ENCODE data around the gene FANCC.

The FANCC gene

DNA sequence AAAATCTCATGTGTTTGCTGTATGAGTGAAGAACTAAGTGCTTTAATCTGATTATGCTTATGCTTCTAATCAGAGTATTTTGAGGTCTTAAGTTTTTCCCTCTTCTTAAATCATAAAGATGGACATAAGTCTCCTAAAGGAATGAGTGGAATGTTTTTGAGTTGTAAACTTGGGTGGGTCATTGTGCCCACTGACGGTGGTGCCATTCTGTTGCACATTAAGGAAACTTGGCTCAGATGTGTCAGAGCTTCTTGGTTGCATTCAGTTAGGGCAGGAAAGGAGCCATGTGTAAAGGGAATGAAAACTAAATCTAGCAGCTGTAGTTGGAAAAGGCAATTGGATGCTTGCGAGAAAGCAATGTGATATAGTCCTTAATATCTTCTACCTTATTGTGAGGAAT, 256.6 kb downstream of the FANCC start:
- Histone ChIP-seq H3K4me3 (ENCODE audit: low read length) (no peak overlapping the region), H3K9me3 (ENCODE audit: control insufficient read depth, insufficient read depth, low read length) (peaks cover 1% of the 10 kb centered on the region; the same call in 1 of the 2 replicates), H3K27me3 (ENCODE audit: control insufficient read depth, insufficient read depth, low read length) (no peaks in the 10 kb centered on the region), H3K4me1 (ENCODE audit: control insufficient read depth, insufficient read depth, low read length) (peaks cover 3% of the 10 kb centered on the region), H3K27ac (ENCODE audit: low read length) (no peak overlapping the region), H3K36me3 (ENCODE audit: control insufficient read depth, insufficient read depth, low read length) (no peaks in the 10 kb centered on the region)
- no CpG with 5 or more reads among the region's 2 CpGs for WGBS (ENCODE audit: insufficient coverage, insufficient read length)
- DNase-seq (ENCODE audit: low read depth, low spot score) = no peak

DNA sequence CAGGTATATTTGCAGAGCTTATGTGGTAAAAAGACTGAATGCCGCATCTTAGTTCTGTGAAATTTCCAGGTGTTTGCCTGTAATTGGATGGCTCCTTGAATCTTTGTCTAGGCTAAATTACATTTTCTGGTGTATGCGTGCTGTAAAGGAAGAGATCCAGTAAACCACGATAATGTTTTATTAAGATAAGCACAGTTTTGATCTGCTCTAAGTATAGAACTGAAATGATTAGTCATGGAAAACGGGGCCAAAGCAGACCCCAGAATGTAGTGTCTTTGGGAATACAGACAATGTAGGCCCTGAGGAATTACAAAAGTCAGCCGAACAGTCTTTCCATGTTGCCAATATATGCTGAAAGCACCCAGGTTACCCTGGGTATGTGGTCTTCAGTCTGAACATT, 257.3 kb downstream of the FANCC start:
- no peak for DNase-seq (ENCODE audit: low read depth, low spot score)
- Histone ChIP-seq H3K4me1 (ENCODE audit: control insufficient read depth, insufficient read depth, low read length) (peaks cover 3% of the 10 kb centered on the region), H3K27ac (ENCODE audit: low read length) (no peak overlapping the region), H3K27me3 (ENCODE audit: control insufficient read depth, insufficient read depth, low read length) (no peaks in the 10 kb centered on the region), H3K36me3 (ENCODE audit: control insufficient read depth, insufficient read depth, low read length) (no peaks in the 10 kb centered on the region), H3K4me3 (ENCODE audit: low read length) (no peak overlapping the region), H3K9me3 (ENCODE audit: control insufficient read depth, insufficient read depth, low read length) (peaks cover 1% of the 10 kb centered on the region; the same call in 1 of the 2 replicates)
- WGBS (ENCODE audit: insufficient coverage, insufficient read length) = no CpG with 5 or more reads among the region's 5 CpGs

DNA sequence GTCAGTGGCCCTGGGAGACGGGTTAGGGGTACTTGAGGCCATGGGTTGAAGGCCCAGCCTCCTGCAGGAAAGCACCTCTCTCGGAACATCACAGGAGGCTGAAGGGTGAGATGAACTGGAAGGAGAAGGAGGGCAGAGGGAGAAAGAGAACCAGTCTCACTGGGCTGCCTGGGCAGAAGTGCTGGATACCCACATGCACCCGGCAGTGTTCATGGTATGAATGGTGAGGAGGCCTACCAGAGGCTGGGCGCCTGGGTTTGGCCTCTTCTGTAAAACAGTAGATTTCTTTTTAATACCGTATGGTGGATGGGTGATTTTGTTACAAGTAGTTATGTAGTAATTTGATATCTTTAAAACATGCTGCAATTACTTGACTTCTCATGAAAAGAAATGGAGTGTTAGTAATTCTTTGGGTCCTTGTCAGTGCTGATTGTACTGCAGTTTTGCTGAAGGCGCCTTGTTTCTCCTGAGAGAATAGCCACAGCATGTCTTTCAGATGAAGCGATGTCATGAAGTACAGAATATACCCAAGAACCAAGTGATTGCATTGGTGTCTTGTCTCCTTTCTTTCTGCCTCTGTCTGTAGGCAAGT, 258.6 kb downstream of the FANCC start:
- H3K27me3 ChIP-seq (ENCODE audit: control insufficient read depth, insufficient read depth, low read length) = no peaks in the 10 kb centered on the region
- no peak overlapping the region for H3K4me3 ChIP-seq (ENCODE audit: low read length)
- WGBS (ENCODE audit: insufficient coverage, insufficient read length) = no CpG with 5 or more reads among the region's 7 CpGs
- H3K27ac ChIP-seq (ENCODE audit: low read length) = no peak overlapping the region
- no peak for DNase-seq (ENCODE audit: low read depth, low spot score)
- H3K4me1 ChIP-seq (ENCODE audit: control insufficient read depth, insufficient read depth, low read length) = peaks cover 3% of the 10 kb centered on the region
- peaks cover 1% of the 10 kb centered on the region; the same call in 1 of the 2 replicates for H3K9me3 ChIP-seq (ENCODE audit: control insufficient read depth, insufficient read depth, low read length)
- H3K36me3 ChIP-seq (ENCODE audit: control insufficient read depth, insufficient read depth, low read length) = no peaks in the 10 kb centered on the region

DNA sequence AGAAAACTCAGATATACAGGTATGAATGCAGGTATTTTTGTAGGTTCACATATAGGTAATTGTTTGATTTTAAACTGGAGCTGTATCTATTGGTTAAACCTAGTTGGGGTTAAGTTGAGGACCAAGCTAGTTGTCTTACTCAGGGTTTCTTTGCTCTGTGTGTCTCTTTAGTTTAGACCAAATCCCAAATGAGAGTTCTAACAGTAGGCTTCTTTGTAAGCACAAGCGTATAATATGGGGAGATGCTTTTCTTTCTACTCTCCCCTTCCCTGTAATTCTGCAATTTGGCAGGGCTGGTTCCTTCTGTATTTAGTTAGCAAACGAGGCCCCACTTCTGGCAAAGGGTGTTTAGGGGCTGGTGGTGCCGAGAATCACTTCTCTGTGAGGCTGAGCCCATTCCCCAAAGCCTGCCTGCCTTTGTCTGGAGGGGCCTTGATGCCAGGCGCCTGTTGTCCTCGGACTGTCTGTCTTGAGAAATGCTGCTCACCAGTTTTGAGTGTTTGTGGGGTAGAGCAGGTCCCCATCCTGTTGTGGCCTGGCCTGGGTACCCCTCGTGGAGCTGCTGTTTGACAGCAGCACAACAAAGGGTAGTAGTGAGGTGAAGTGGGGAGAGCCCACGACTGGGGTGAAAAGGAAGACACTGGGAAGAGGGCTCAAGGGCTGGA, 259.3 kb downstream of the FANCC start:
- peaks cover 1% of the 10 kb centered on the region; the same call in 1 of the 2 replicates for H3K9me3 ChIP-seq (ENCODE audit: control insufficient read depth, insufficient read depth, low read length)
- WGBS (ENCODE audit: insufficient coverage, insufficient read length) = no CpG with 5 or more reads among the region's 7 CpGs
- H3K27me3 ChIP-seq (ENCODE audit: control insufficient read depth, insufficient read depth, low read length) = no peaks in the 10 kb centered on the region

DNA sequence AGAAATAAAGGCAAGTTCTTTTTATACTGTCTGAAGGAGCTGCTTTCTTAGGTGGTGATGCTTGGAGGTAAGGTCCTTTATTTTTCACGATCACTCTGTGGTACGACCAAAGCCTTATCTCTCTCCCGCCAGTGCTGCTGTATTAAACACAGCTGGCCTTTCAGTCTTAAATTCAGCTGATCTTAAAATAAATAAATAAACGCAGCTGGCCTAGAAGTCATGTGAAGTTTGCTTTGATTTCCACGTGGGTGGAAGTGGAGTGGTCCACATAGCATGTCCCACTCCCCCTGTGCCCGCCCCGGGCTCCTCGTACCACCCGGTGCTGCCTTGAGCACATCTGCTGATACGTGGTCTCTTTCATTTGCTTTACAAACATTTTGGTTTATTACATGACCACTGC, 260.4 kb downstream of the FANCC start:
- no peak overlapping the region for H3K4me3 ChIP-seq (ENCODE audit: low read length)
- peaks cover 1% of the 10 kb centered on the region; the same call in 1 of the 2 replicates for H3K9me3 ChIP-seq (ENCODE audit: control insufficient read depth, insufficient read depth, low read length)
- WGBS (ENCODE audit: insufficient coverage, insufficient read length) = no CpG with 5 or more reads among the region's 10 CpGs
- H3K27ac ChIP-seq (ENCODE audit: low read length) = no peak overlapping the region
- H3K36me3 ChIP-seq (ENCODE audit: control insufficient read depth, insufficient read depth, low read length) = no peaks in the 10 kb centered on the region
- no peak for DNase-seq (ENCODE audit: low read depth, low spot score)
- peaks cover 3% of the 10 kb centered on the region for H3K4me1 ChIP-seq (ENCODE audit: control insufficient read depth, insufficient read depth, low read length)
- no peaks in the 10 kb centered on the region for H3K27me3 ChIP-seq (ENCODE audit: control insufficient read depth, insufficient read depth, low read length)

More for the DNA sequence above, 259.3 kb downstream of the FANCC start:
- no peak overlapping the region for H3K27ac ChIP-seq (ENCODE audit: low read length)
- H3K4me3 ChIP-seq (ENCODE audit: low read length) = no peak overlapping the region
- H3K36me3 ChIP-seq (ENCODE audit: control insufficient read depth, insufficient read depth, low read length) = no peaks in the 10 kb centered on the region
- peaks cover 3% of the 10 kb centered on the region for H3K4me1 ChIP-seq (ENCODE audit: control insufficient read depth, insufficient read depth, low read length)
- DNase-seq (ENCODE audit: low read depth, low spot score) = no peak

DNA sequence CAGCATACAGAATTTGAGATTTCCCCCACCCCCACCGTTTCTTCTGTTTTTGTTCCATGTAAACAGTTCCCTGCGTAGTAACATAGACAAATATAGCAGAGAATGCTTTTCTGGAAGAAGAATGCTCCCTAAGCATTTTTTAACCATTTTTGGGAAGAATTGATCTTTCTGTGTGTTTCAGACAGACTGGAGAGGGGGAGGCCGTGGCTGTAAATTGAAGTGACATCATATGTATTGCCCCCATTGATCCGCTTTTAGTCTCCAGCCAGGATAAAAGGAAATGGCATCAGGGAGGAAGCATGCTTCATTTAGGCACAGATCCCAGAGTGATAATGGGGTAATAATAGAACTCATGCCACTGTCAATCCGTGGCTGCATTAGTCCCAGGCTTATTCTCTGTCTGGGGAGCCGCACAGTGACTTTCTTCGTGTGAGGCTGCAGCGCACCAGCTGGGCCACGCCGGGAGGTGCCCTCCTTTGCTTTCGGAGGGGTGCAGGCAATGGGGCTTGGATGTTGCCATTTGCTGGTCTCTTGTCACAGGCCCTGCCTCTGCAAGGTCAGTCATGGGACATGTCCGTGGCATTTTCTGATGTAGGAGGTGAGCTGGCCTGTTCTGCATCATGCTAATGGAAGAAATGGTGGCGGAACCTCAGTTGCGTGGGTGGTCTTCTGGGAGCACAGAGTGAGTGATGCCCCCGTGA, 261.5 kb downstream of the FANCC start:
- Histone ChIP-seq H3K4me3 (ENCODE audit: low read length) (no peak overlapping the region), H3K27me3 (ENCODE audit: control insufficient read depth, insufficient read depth, low read length) (no peaks in the 10 kb centered on the region), H3K36me3 (ENCODE audit: control insufficient read depth, insufficient read depth, low read length) (no peaks in the 10 kb centered on the region), H3K27ac (ENCODE audit: low read length) (no peak overlapping the region), H3K4me1 (ENCODE audit: control insufficient read depth, insufficient read depth, low read length) (peaks cover 3% of the 10 kb centered on the region), H3K9me3 (ENCODE audit: control insufficient read depth, insufficient read depth, low read length) (peaks cover 1% of the 10 kb centered on the region; the same call in 1 of the 2 replicates)
- no CpG with 5 or more reads among the region's 15 CpGs for WGBS (ENCODE audit: insufficient coverage, insufficient read length)
- DNase-seq (ENCODE audit: low read depth, low spot score) = no peak

DNA sequence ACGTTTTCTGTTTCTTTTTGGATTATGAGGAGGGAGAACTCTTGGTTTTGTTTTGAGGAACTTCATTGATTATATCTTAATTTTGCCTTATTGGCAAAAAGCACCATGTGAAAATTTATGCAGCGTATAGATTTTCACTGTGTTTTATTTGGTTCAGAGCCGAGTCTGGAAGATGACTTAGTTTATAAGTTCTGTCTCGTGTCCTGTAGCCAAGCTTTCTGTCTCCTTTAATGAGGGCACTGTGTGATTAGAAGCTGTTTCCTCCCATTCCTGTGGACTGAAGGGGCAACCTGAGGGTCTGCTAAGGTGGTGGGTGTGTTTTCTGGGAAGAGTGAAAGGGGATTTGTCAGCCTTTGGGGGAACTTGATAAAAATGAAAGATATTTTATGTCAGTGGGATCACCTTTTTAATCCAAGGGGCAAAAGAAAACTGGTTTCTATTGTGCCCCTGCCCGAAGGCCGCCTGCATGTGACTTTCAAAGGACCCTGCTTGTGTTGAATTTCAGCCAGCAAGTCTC, 262.1 kb downstream of the FANCC start:
- Histone ChIP-seq H3K27me3 (ENCODE audit: control insufficient read depth, insufficient read depth, low read length) (no peaks in the 10 kb centered on the region), H3K36me3 (ENCODE audit: control insufficient read depth, insufficient read depth, low read length) (no peaks in the 10 kb centered on the region), H3K4me3 (ENCODE audit: low read length) (no peak overlapping the region), H3K9me3 (ENCODE audit: control insufficient read depth, insufficient read depth, low read length) (peaks cover 1% of the 10 kb centered on the region; the same call in 1 of the 2 replicates), H3K4me1 (ENCODE audit: control insufficient read depth, insufficient read depth, low read length) (peaks cover 3% of the 10 kb centered on the region), H3K27ac (ENCODE audit: low read length) (no peak overlapping the region)
- no peak for DNase-seq (ENCODE audit: low read depth, low spot score)
- no CpG with 5 or more reads among the region's 6 CpGs for WGBS (ENCODE audit: insufficient coverage, insufficient read length)

DNA sequence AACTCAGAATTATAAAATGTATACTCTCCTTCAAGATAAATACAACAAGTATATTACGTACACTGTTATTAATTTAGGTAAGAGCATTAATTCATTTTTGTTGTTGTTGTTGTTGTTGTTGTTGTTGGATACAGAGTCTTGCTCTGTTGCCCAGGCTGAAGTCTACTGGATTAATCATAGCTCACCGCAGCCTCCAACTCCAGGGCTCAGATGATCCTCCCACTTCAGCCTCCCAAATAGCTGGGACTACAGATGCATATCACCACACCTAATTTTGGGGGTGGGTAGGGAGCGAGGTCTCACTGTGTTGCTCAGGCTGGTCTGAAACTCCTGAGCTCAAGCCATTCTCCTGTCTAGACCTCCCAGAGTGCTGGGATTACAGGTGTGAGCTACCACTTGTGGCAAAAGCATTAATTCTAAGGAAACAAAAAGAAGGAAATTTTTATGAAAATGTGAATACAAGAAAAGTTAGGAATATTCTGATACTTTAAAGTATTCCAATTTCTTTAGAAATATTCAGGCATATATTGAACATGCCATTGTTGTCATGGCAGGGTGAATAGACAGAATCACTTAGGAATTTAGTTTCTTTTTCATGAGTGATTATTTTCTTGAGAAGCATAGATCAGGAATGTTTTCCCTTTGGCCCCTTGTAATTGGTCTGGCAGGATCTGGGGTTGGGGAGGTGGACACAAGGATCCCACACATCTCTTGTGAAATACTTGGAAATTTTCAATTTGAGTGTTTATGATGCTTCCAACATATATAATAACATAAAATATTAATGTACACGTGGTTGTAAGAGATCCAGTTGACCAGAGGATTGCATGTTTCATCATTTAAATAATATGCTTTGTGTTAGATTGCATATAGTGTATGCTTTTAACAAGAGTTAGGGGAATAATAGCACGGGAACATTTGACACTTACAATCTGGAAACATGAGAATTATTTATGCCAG, 263.6 kb downstream of the FANCC start:
- no peaks in the 10 kb centered on the region for H3K36me3 ChIP-seq (ENCODE audit: control insufficient read depth, insufficient read depth, low read length)
- no peak overlapping the region for H3K27ac ChIP-seq (ENCODE audit: low read length)
- H3K9me3 ChIP-seq (ENCODE audit: control insufficient read depth, insufficient read depth, low read length) = peaks cover 1% of the 10 kb centered on the region; the same call in 1 of the 2 replicates
- peaks cover 3% of the 10 kb centered on the region for H3K4me1 ChIP-seq (ENCODE audit: control insufficient read depth, insufficient read depth, low read length)
- WGBS (ENCODE audit: insufficient coverage, insufficient read length) = no CpG with 5 or more reads among the region's 5 CpGs
- H3K27me3 ChIP-seq (ENCODE audit: control insufficient read depth, insufficient read depth, low read length) = no peaks in the 10 kb centered on the region
- no peak overlapping the region for H3K4me3 ChIP-seq (ENCODE audit: low read length)
- DNase-seq (ENCODE audit: low read depth, low spot score) = no peak

DNA sequence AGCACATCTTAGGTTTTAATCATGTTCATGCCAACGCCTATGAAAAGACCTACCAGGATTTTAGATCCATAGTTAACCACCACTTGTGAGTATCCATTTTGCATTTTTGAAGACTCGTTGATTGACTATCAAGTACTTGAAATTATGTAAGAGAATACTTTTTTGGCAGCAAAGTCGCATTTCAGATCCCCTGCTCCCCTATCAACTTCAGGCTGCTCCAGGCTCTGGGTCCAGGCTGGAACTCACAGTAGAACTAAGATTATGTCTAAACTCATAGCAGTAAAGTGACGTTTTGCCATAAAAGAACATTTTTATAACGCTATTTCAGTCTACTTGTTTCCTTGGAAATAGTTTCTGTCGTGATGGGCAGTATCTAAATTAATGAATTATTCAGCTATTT, 267.7 kb downstream of the FANCC start:
- no peak overlapping the region for H3K4me3 ChIP-seq (ENCODE audit: low read length)
- H3K36me3 ChIP-seq (ENCODE audit: control insufficient read depth, insufficient read depth, low read length) = no peaks in the 10 kb centered on the region
- no peaks in the 10 kb centered on the region; the same call in 1 of the 2 replicates for H3K27me3 ChIP-seq (ENCODE audit: control insufficient read depth, insufficient read depth, low read length)
- no peak overlapping the region for H3K27ac ChIP-seq (ENCODE audit: low read length)
- 0 out of 2 replicates have a peak, but pooled peaks cover 1% of the 10 kb centered on the region for H3K4me1 ChIP-seq (ENCODE audit: control insufficient read depth, insufficient read depth, low read length)
- no peak for DNase-seq (ENCODE audit: low read depth, low spot score)
- no peaks in the 10 kb centered on the region for H3K9me3 ChIP-seq (ENCODE audit: control insufficient read depth, insufficient read depth, low read length)
- no CpG with 5 or more reads among the region's 6 CpGs for WGBS (ENCODE audit: insufficient coverage, insufficient read length)
